ENCODE measurements around the gene MYL3.

GRCh38 chr3:46901591-46902187 is 38.4 kb upstream of the MYL3 start:
- TF ChIP-seq CTCF (optimal IDR thresholded peaks at IDR 0.05 in 1 of 3, IDR thresholded peaks at IDR 0.05 in 1 of 3, conservative IDR thresholded peaks at IDR 0.05 in 1 of 3; ENCODE audit: extremely low read depth in 1 of 3, insufficient read depth in 2 of 3, low read length in 3 of 3) (no peak), EZH2 (IDR thresholded peaks at IDR 0.05; ENCODE audit: low read length) (no peak)
